ENCODE measurements around the gene INTS4.

- TF ChIP-seq CTCF (conservative IDR thresholded peaks at IDR 0.05; ENCODE audit: low read depth in 2 of 2) (peak; percentile 45 to 50), POLR2AphosphoS5 (IDR thresholded peaks at IDR 0.05; ENCODE audit: low read depth) (no peak), EZH2phosphoT487 (IDR thresholded peaks at IDR 0.05; ENCODE audit: unreplicated experiment) (no peak), EZH2 (IDR thresholded peaks at IDR 0.05; ENCODE audit: low read depth, unreplicated experiment) (no peak), CREB1 (CRISPR knock-in tag; IDR thresholded peaks at IDR 0.05; ENCODE audit: low read depth) (no peak)
Measured at GRCh38 chr11:78034623-78035022, 40.2 kb upstream of the INTS4 start.

All from GM23338 (cell line).